K562 (cell line): ENCODE results near the gene DNAJC17. TPM values are rescaled to one million over a fixed set of nuclear protein-coding genes. Genes with fewer than 3 reads are reported as not detected.

Source experiments
- ATAC-seq: fragments of 200-7000 bp; cut with Tn5 transposase; 3 replicates; pipeline ENCODE4 v1.9.1; 2020; ENCODE audit warnings: moderate library complexity
- BruUV-seq: library from RNA; stranded (reverse); fragments of 400-500 nt; replicated peaks from 2 replicates; lab custom pipeline; 2021; lab: Mats Ljungman, UMichigan
- CTCF ChIA-PET: fragments of 300-600 bp; formaldehyde crosslinking; extraction: SDS; loops from one replicate; lab custom pipeline; 2021; ENCODE audit warnings: low intra/inter-chr PET ratio; lab: Yijun Ruan, JAX
- POLR2A ChIA-PET: fragments of 300-600, 350-650 bp; sonication (Branson Sonifier 250); formaldehyde crosslinking; extraction: SDS; loops from one replicate; lab custom pipeline; 2021; ENCODE audit warnings: antibody characterized with exemption, inconsistent platforms; lab: Yijun Ruan, JAX
- DNase-seq, 4 experiments: peaks; one replicate each; pipeline versions ENCODE4 v3.0.0 to v3.0.0-alpha.2; 2011 to 2018; ENCODE audit warnings: low spot score in 3 of 4, mixed read lengths in 3 of 4; ENCODE audit errors: extremely low read depth in 1 of 4
- FAIRE-seq: peaks from 2 replicates; lab custom pipeline; 2011; peaks lifted over from hg19 to GRCh38; lab: Jason Lieb, UNC
- H2AFZ ChIP-seq: 2 replicates; pipeline ENCODE4 v1.6.0; 2011; ENCODE audit warnings: low read depth, low read length, control low read depth, inconsistent platforms
- H3K27ac ChIP-seq: fragments of 200-600 bp; 3 replicates; pipeline ENCODE4 v1.8.0; 2011; ENCODE audit warnings: low read depth, mild to moderate bottlenecking, control low read depth, inconsistent platforms, low read length, moderate library complexity, mixed read lengths; ENCODE audit errors: extremely low read depth
- H3K27me3 ChIP-seq, 2 experiments: fragments of 300-600 bp in 1 of 2; 2 replicates in 1 of 2; 3 replicates in 1 of 2; pipeline versions ENCODE4 v1.6.0 to v1.8.0; 2011; ENCODE audit warnings: inconsistent platforms in 2 of 2, low read length in 2 of 2, mild to moderate bottlenecking in 1 of 2, mixed read lengths in 1 of 2, moderate library complexity in 1 of 2; ENCODE audit not compliant: control insufficient read depth in 2 of 2, insufficient read depth in 2 of 2
- H3K36me3 ChIP-seq: fragments of 300-600 bp; 3 replicates; pipeline ENCODE4 v1.8.0; 2011; ENCODE audit warnings: mild to moderate bottlenecking, low read length, inconsistent platforms; ENCODE audit not compliant: control insufficient read depth, insufficient read depth
- H3K4me1 ChIP-seq, 2 experiments: fragments of 200-600 bp in 1 of 2; replicated peaks in 1 of 2; 2 replicates in 1 of 2; 3 replicates in 1 of 2; pipeline versions ENCODE4 v1.5.1 to v1.8.0; 2011; ENCODE audit warnings: inconsistent platforms in 2 of 2, low read length in 2 of 2, mild to moderate bottlenecking in 1 of 2, mixed read lengths in 1 of 2, moderate library complexity in 1 of 2; ENCODE audit not compliant: control insufficient read depth in 2 of 2, insufficient read depth in 2 of 2
- H3K4me2 ChIP-seq: 2 replicates; pipeline ENCODE4 v1.6.1; 2011; ENCODE audit warnings: low read length, control low read depth, inconsistent platforms, mixed read lengths; ENCODE audit not compliant: insufficient read depth
- H3K4me3 ChIP-seq: fragments of 200-600 bp; sonication (generic), shearing (Covaris generic); 2 replicates; pipeline ENCODE4 v1.5.1; 2016; ENCODE audit warnings: control low read depth, inconsistent platforms
- H3K79me2 ChIP-seq: fragments of 200-600 bp; 3 replicates; pipeline ENCODE4 v1.8.0; 2011; ENCODE audit warnings: low read length, inconsistent platforms; ENCODE audit not compliant: control insufficient read depth, insufficient read depth
- H3K9ac ChIP-seq, 2 experiments: 2 replicates each; pipeline versions ENCODE4 v1.6.0 to v1.6.1; 2011; ENCODE audit warnings: low read depth in 2 of 2, low read length in 2 of 2, control low read depth in 1 of 2, inconsistent platforms in 1 of 2, mild to moderate bottlenecking in 1 of 2, mixed read lengths in 1 of 2; ENCODE audit not compliant: insufficient read depth in 1 of 2
- H3K9me1 ChIP-seq: one replicate; pipeline ENCODE4 v1.6.0; 2011; ENCODE audit warnings: inconsistent platforms, mild to moderate bottlenecking, low read length, moderate library complexity; ENCODE audit not compliant: control insufficient read depth, insufficient read depth
- H3K9me3 ChIP-seq: replicated peaks from 2 replicates; pipeline ENCODE4 v1.5.1; 2011; ENCODE audit warnings: low read depth, low read length, inconsistent platforms; ENCODE audit not compliant: control insufficient read depth, insufficient read depth
- H4K20me1 ChIP-seq: replicated peaks from 2 replicates; pipeline ENCODE4 v1.6.1; 2011; ENCODE audit warnings: low read length, inconsistent platforms, mixed read lengths; ENCODE audit not compliant: control insufficient read depth, insufficient read depth
- BMI1 ChIP-seq: fragments of 150-350 bp; IDR thresholded peaks from 2 replicates; pipeline ENCODE4 v1.6.1; 2014; ENCODE audit warnings: low read length
- NBN ChIP-seq: fragments of 450-650 bp; IDR thresholded peaks from 2 replicates; pipeline ENCODE4 v1.6.1; 2016; ENCODE audit warnings: low read depth, mild to moderate bottlenecking
- PHF21A ChIP-seq: fragments of 450-650 bp; IDR thresholded peaks from 2 replicates; pipeline ENCODE4 v1.6.1; 2017; ENCODE audit warnings: low read depth, borderline replicate concordance
- RAD21 ChIP-seq, 2 experiments: fragments of 250-450 bp in 1 of 2; fragments of 450-650 bp in 1 of 2; sonication (Bioruptor Pico) in 1 of 2; formaldehyde crosslinking in 1 of 2; IDR thresholded peaks in 1 of 2; conservative IDR thresholded peaks in 1 of 2; 2 replicates each; pipeline versions ENCODE4 v1.4.0 to v1.8.0; 2020 to 2022; ENCODE audit warnings: mild to moderate bottlenecking in 2 of 2, moderate library complexity in 1 of 2
- RBM17 ChIP-seq: fragments of 200-400 bp; formaldehyde crosslinking; IDR thresholded peaks from 2 replicates; pipeline ENCODE4 v1.6.1; 2017; ENCODE audit warnings: low read depth, mild to moderate bottlenecking, low read length, borderline replicate concordance
- ZNF655 ChIP-seq: fragments of 250-450 bp; sonication (Bioruptor Pico); IDR thresholded peaks from 2 replicates; pipeline ENCODE4 v1.5.0; 2021
- WGBS: fragments of 100-300 bp; shearing (Covaris generic); methylation state at CpG from one replicate; pipeline ENCODE4 v1.1.6; 2016; ENCODE audit warnings: low coverage, mixed read lengths; ENCODE audit not compliant: insufficient coverage; ENCODE audit errors: missing lambda C conversion rate; 5-methylcytosine and 5-hydroxymethylcytosine counted together
- in situ Hi-C: fragments of 300-500 bp; cut with MboI; formaldehyde crosslinking; loops from 4 replicates; pipeline ENCODE4 v1.15.0; 2018; ENCODE audit warnings: inconsistent platforms, mixed read lengths
- intact Hi-C: fragments of 100-400 bp; cut with micrococcal nuclease; formaldehyde crosslinking; loops from 2 replicates; pipeline ENCODE4 v1.14.2; 2022
- polyA plus RNA-seq, 8 experiments: library from polyadenylated mRNA; depleted of rRNA in 4 of 8; stranded (reverse) in 5 of 8; unstranded in 3 of 8; fragments of >200 nt; fragmentation: Nextera tagmentation in 2 of 8; fragmentation: Illumina TruSeq in 1 of 8; extraction: Ambion mirVana in 2 of 8; extraction: Trizol in 1 of 8; gene quantifications; 2 replicates each; pipeline versions ENCODE4 v1.2.1 to v1.2.3, GENCODE V29; 2011 to 2014; ENCODE audit warnings: inconsistent platforms in 1 of 8, missing spikeins in 1 of 8
- total RNA-seq, 7 experiments: library from RNA; depleted of rRNA in 6 of 7; stranded (reverse); fragments of >200 nt in 6 of 7; fragmentation: Illumina TruSeq in 2 of 7; extraction: Trizol in 2 of 7; gene quantifications; 2 replicates each; pipeline versions ENCODE4 v1.2.1 to v1.2.3, GENCODE V29; 2011 to 2021; ENCODE audit warnings: low replicate concordance in 1 of 7

Gene DNAJC17
- total and polyA plus RNA-seq, 9 of the 15 experiments (the other 6 are each of a cell fraction or from before 2014, with no cell fraction given): 2.4 to 79.4 (median 44.2) TPM

GRCh38 chr15:40722934-40723333 lies 84.3 kb downstream of the DNAJC17 start:
- intact Hi-C loops (no loop called here), in situ Hi-C loops (no loop called here)
- Histone ChIP-seq H3K36me3 (peaks cover 68% of the 10 kb centered on the region), H2AFZ (no peak overlapping the region), H3K27me3 (no peaks in the 10 kb centered on the region), H3K4me1 (0 out of 5 replicates have a peak, but pooled peaks cover 0 to 4% of the 10 kb centered on the region in 2 experiments), H3K27ac (no peak overlapping the region), H3K79me2 (no peaks in the 10 kb centered on the region), H3K9ac (no peak overlapping the region), H3K4me2 (no peak overlapping the region), H4K20me1 (no peaks in the 10 kb centered on the region), H3K9me1 (no peaks in the 10 kb centered on the region), H3K4me3 (no peak overlapping the region), H3K9me3 (no peaks in the 10 kb centered on the region)
- BruUV-seq: no TSS peak
- DNase-seq: no peak
- FAIRE-seq: no peak
- no peak for ATAC-seq
- WGBS: 74% methylated on average over 2 of the region's 2 CpGs
- CTCF ChIA-PET: no interaction called here
- TF ChIP-seq ZNF655 (CRISPR knock-in tag) (no peak), RAD21 (CRISPR knock-in tag; conservative IDR thresholded peaks at IDR 0.05 in 1 of 2, IDR thresholded peaks at IDR 0.05 in 1 of 2) (no peak), RBM17 (no peak), NBN (no peak), PHF21A (no peak), BMI1 (no peak)
- POLR2A ChIA-PET: interaction anchor here (0.9 to 1.2 kb wide), 3 partner anchors 14 to 133 kb away, joined by 3 to 4 read pairs (median 4); no protein-coding TSS in a partner anchor
